Cardiac fibroblast (primary cell): ENCODE results near the gene PAPPA.

Experiments used
- DNase-seq, 2 donors: peaks; one replicate each; pipeline versions ENCODE4 v3.0.0 to v3.0.0-alpha.2; 2010; ENCODE audit warnings: low read depth in 2 of 2
- H3K4me3 ChIP-seq, 2 donors: replicated peaks in 1 of 2; 1 replicate in 1 of 2; 2 replicates in 1 of 2; pipeline ENCODE4 v1.5.1; 2011; ENCODE audit warnings: low read depth in 2 of 2, low read length in 2 of 2, mild to moderate bottlenecking in 2 of 2, moderate library complexity in 1 of 2
- TF ChIP-seq, protein P1 (sequence below): IDR thresholded peaks from one replicate; pipeline ENCODE4 v1.5.1; 2011; ENCODE audit warnings: low read depth, mild to moderate bottlenecking, low read length, inconsistent platforms

The PAPPA gene

GRCh38 chr9:116425244-116425643 is 271.7 kb downstream of the PAPPA start:
- TF ChIP-seq, protein P1, sequence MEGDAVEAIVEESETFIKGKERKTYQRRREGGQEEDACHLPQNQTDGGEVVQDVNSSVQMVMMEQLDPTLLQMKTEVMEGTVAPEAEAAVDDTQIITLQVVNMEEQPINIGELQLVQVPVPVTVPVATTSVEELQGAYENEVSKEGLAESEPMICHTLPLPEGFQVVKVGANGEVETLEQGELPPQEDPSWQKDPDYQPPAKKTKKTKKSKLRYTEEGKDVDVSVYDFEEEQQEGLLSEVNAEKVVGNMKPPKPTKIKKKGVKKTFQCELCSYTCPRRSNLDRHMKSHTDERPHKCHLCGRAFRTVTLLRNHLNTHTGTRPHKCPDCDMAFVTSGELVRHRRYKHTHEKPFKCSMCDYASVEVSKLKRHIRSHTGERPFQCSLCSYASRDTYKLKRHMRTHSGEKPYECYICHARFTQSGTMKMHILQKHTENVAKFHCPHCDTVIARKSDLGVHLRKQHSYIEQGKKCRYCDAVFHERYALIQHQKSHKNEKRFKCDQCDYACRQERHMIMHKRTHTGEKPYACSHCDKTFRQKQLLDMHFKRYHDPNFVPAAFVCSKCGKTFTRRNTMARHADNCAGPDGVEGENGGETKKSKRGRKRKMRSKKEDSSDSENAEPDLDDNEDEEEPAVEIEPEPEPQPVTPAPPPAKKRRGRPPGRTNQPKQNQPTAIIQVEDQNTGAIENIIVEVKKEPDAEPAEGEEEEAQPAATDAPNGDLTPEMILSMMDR, result no peak
- DNase-seq, result no peak

GRCh38 chr9:116430849-116431248 is 277.3 kb downstream of the PAPPA start:
- no peak overlapping the region for H3K4me3 ChIP-seq
- no peak for DNase-seq
- TF ChIP-seq, protein P1, result no peak

More at GRCh38 chr9:116425244-116425643, 271.7 kb downstream of the PAPPA start:
- H3K4me3 ChIP-seq, result no peak overlapping the region

GRCh38 chr9:116432051-116432450 is 278.5 kb downstream of the PAPPA start:
- TF ChIP-seq, protein P1, result no peak
- no peak for DNase-seq
- no peak overlapping the region for H3K4me3 ChIP-seq

DNA sequence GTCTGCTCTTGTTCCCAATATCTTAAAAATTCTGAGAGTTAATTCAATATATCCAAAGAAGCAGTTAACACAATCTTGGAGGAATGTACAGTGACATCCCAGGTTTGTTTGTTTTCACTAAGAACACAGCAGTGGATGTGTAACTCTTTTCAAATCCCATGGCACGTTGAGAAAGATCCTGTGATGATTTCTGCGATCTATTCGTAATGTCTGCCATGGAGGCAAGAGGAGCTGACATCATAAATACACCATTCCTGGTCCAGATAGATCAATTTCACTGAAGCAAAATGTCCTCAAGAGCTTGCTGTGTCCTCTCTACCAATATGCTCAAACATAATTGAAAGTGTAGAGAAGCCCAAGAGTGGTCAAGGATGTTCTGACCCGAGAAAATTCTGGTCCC is 280.7 kb downstream of the PAPPA start:
- no peak overlapping the region for H3K4me3 ChIP-seq
- no peak for DNase-seq
- TF ChIP-seq, protein P1, result no peak

GRCh38 chr9:116435706-116436105 is 282.1 kb downstream of the PAPPA start:
- DNase-seq, result no peak
- TF ChIP-seq, protein P1, result no peak
- H3K4me3 ChIP-seq, result no peak overlapping the region

- no peak for DNase-seq
- TF ChIP-seq, protein P1, result no peak
Measured at GRCh38 chr9:116436121-116436520, 282.5 kb downstream of the PAPPA start.

More at GRCh38 chr9:116436121-116436520, 282.5 kb downstream of the PAPPA start:
- no peak overlapping the region for H3K4me3 ChIP-seq
